OCI-LY1 (cell line): ENCODE data around the gene PIR.

Source experiments
- H2AFZ ChIP-seq: fragments of 200-600 bp; sonication (generic), shearing (Covaris generic); 2 replicates; pipeline ENCODE4 v1.6.0; 2014; ENCODE audit warnings: antibody characterized with exemption, mild to moderate bottlenecking, low read length
- H3F3A ChIP-seq: fragments of 200-600 bp; sonication (generic), shearing (Covaris generic); 2 replicates; pipeline ENCODE4 v1.6.0; 2014; ENCODE audit warnings: mild to moderate bottlenecking, antibody characterized with exemption, low read length, moderate library complexity; ENCODE audit not compliant: insufficient read depth
- H3K27ac ChIP-seq: fragments of 200-600 bp; sonication (generic); 2 replicates; pipeline ENCODE4 v1.5.1; 2014; ENCODE audit warnings: low read length, mixed run types, mild to moderate bottlenecking, low read depth; ENCODE audit not compliant: poor library complexity, severe bottlenecking
- H3K27me3 ChIP-seq: fragments of 200-600 bp; sonication (generic); 2 replicates; pipeline ENCODE4 v1.6.0; 2014; ENCODE audit warnings: antibody characterized with exemption, mild to moderate bottlenecking, low read length, moderate library complexity; ENCODE audit not compliant: insufficient read depth
- H3K36me3 ChIP-seq: fragments of 200-600 bp; sonication (generic); 2 replicates; pipeline ENCODE4 v1.6.1; 2014; ENCODE audit warnings: mild to moderate bottlenecking, antibody characterized with exemption, low read length, moderate library complexity, mixed read lengths; ENCODE audit not compliant: insufficient read depth
- H3K4me1 ChIP-seq: fragments of 200-600 bp; sonication (generic); 2 replicates; pipeline ENCODE4 v1.5.1; 2014; ENCODE audit warnings: mild to moderate bottlenecking, low read length, moderate library complexity; ENCODE audit not compliant: insufficient read depth, severe bottlenecking
- H3K4me2 ChIP-seq: fragments of 200-600 bp; sonication (generic), shearing (Covaris generic); 2 replicates; pipeline ENCODE4 v1.6.1; 2014; ENCODE audit warnings: low read length
- H3K4me3 ChIP-seq: fragments of 200-600 bp; sonication (generic); 2 replicates; pipeline ENCODE4 v1.5.1; 2014; ENCODE audit warnings: low read length, low read depth, mild to moderate bottlenecking, mixed read lengths; ENCODE audit not compliant: poor library complexity, severe bottlenecking
- H3K79me2 ChIP-seq: fragments of 200-600 bp; shearing (Covaris generic); 2 replicates; pipeline ENCODE4 v1.6.1; 2016; ENCODE audit warnings: mixed run types, low read length, mixed read lengths; ENCODE audit not compliant: insufficient read depth
- H3K9ac ChIP-seq: fragments of 200-600 bp; sonication (generic), shearing (Covaris generic); 2 replicates; pipeline ENCODE4 v1.6.1; 2014; ENCODE audit warnings: mild to moderate bottlenecking, low read length, mixed read lengths
- H3K9me2 ChIP-seq: fragments of 200-600 bp; sonication (generic), shearing (Covaris generic); 2 replicates; pipeline ENCODE4 v1.6.1; 2014; ENCODE audit warnings: low read depth, mild to moderate bottlenecking, low read length, mixed read lengths
- H3K9me3 ChIP-seq: fragments of 200-600 bp; shearing (Covaris generic); 2 replicates; pipeline ENCODE4 v1.6.1; 2014; ENCODE audit warnings: low read length, mixed read lengths
- H4K20me1 ChIP-seq: fragments of 200-600 bp; sonication (generic), shearing (Covaris generic); 2 replicates; pipeline ENCODE4 v1.6.0; 2016; ENCODE audit warnings: mild to moderate bottlenecking, low read length; ENCODE audit not compliant: insufficient read depth
- CTCF ChIP-seq: fragments of 200-600 bp; sonication (generic), shearing (Covaris generic); IDR thresholded peaks from 2 replicates; pipeline ENCODE4 v1.5.1; 2017; ENCODE audit warnings: mild to moderate bottlenecking, antibody characterized with exemption, low read length, moderate library complexity, mixed read lengths
- EZH2 ChIP-seq: fragments of 200-600 bp; sonication (generic), shearing (Covaris generic); IDR thresholded peaks from 2 replicates; pipeline ENCODE4 v1.8.0; 2017; ENCODE audit warnings: borderline replicate concordance, mixed run types, mild to moderate bottlenecking, antibody characterized with exemption, low read length, moderate library complexity, mixed read lengths

PIR gene

GRCh38 chrX:15441464-15441863 is 51.7 kb downstream of the PIR start:
- Histone ChIP-seq H3K27ac (no peak overlapping the region), H3K4me3 (no peak overlapping the region), H3K79me2 (no peaks in the 10 kb centered on the region), H3K9ac (no peak overlapping the region), H2AFZ (no peak overlapping the region), H3K4me1 (no peaks in the 10 kb centered on the region), H3K9me2 (no peaks in the 10 kb centered on the region), H3K36me3 (no peaks in the 10 kb centered on the region), H4K20me1 (no peaks in the 10 kb centered on the region), H3K9me3 (no peaks in the 10 kb centered on the region), H3K27me3 (no peaks in the 10 kb centered on the region), H3F3A (no peaks in the 10 kb centered on the region), H3K4me2 (no peak overlapping the region)
- TF ChIP-seq CTCF (no peak), EZH2 (no peak)

- Histone ChIP-seq H3K79me2 (no peaks in the 10 kb centered on the region), H3K9me2 (no peaks in the 10 kb centered on the region), H3K9me3 (no peaks in the 10 kb centered on the region), H3K4me3 (no peak overlapping the region), H2AFZ (no peak overlapping the region), H3K4me2 (no peak overlapping the region), H3K9ac (no peak overlapping the region), H3K36me3 (no peaks in the 10 kb centered on the region), H3K27ac (no peak overlapping the region), H4K20me1 (no peaks in the 10 kb centered on the region), H3F3A (no peaks in the 10 kb centered on the region), H3K27me3 (no peaks in the 10 kb centered on the region), H3K4me1 (no peaks in the 10 kb centered on the region)
- no peak for TF ChIP-seq EZH2
- TF ChIP-seq CTCF = no peak
These were observed 54.8 kb downstream of the PIR start for GRCh38 chrX:15438332-15438731.

GRCh38 chrX:15437724-15438123 is 55.4 kb downstream of the PIR start:
- H3K27me3 ChIP-seq = no peaks in the 10 kb centered on the region
- no peak for TF ChIP-seq CTCF
- TF ChIP-seq EZH2 = no peak

More at GRCh38 chrX:15437724-15438123, 55.4 kb downstream of the PIR start:
- no peaks in the 10 kb centered on the region for H3K9me3 ChIP-seq
- H3K79me2 ChIP-seq = no peaks in the 10 kb centered on the region
- H3K9ac ChIP-seq = no peak overlapping the region
- H3K36me3 ChIP-seq = no peaks in the 10 kb centered on the region
- H3K9me2 ChIP-seq = no peaks in the 10 kb centered on the region
- no peaks in the 10 kb centered on the region for H3K4me1 ChIP-seq
- H3K4me3 ChIP-seq = no peak overlapping the region
- H3K27ac ChIP-seq = no peak overlapping the region
- H3F3A ChIP-seq = no peaks in the 10 kb centered on the region
- H3K4me2 ChIP-seq = no peak overlapping the region
- H2AFZ ChIP-seq = no peak overlapping the region
- no peaks in the 10 kb centered on the region for H4K20me1 ChIP-seq
